GM12878 (cell line): Measurements from ENCODE around the gene DDX54. TPM values are rescaled to one million over a fixed set of nuclear protein-coding genes. Genes with fewer than 3 reads are reported as not detected.

Experiments
- ATAC-seq: fragments of 200-7000 bp; cut with Tn5 transposase; 3 replicates; pipeline ENCODE4 v1.9.1; 2020; ENCODE audit warnings: mild to moderate bottlenecking, moderate library complexity
- BruUV-seq: library from RNA; stranded (reverse); fragments of 400-500 nt; replicated peaks from 2 replicates; lab custom pipeline; 2021; lab: Mats Ljungman, UMichigan
- CTCF ChIA-PET: fragments of 300-600 bp; sonication (Branson Sonifier 250); formaldehyde crosslinking; extraction: SDS; loops from one replicate; lab custom pipeline; 2021; ENCODE audit warnings: inconsistent platforms; lab: Yijun Ruan, JAX
- POLR2A ChIA-PET: fragments of 350-600 bp; formaldehyde crosslinking; extraction: SDS; loops from one replicate; lab custom pipeline; 2021; ENCODE audit warnings: inconsistent platforms; lab: Charles Lee
- RAD21 ChIA-PET: fragments of 300-600 bp; sonication (Branson Sonifier 250); formaldehyde crosslinking; loops from one replicate; lab custom pipeline; 2023; ENCODE audit warnings: antibody characterized with exemption; ENCODE audit not compliant: unreplicated experiment; lab: Charles Lee
- SMC1A ChIA-PET: fragments of 300-600 bp; sonication (Branson Sonifier 250); formaldehyde crosslinking; loops from one replicate; lab custom pipeline; 2023; ENCODE audit not compliant: unreplicated experiment, uncharacterized antibody; lab: Charles Lee
- DNase-seq: peaks from one replicate; pipeline ENCODE4 v3.0.0-alpha.2; 2011; ENCODE audit warnings: low read depth, low spot score
- FAIRE-seq: peaks from 3 replicates; lab custom pipeline; 2011; peaks lifted over from hg19 to GRCh38; lab: Jason Lieb, UNC
- H2AFZ ChIP-seq: 2 replicates; pipeline ENCODE4 v1.6.0; 2011; ENCODE audit warnings: low read depth, low read length, control low read depth; ENCODE audit not compliant: control insufficient read depth
- H3K27ac ChIP-seq: 2 replicates; pipeline ENCODE4 v1.5.1; 2011; ENCODE audit warnings: control low read depth; ENCODE audit not compliant: control insufficient read depth, insufficient read depth
- H3K27me3 ChIP-seq, 2 experiments: replicated peaks in 1 of 2; 2 replicates each; pipeline versions ENCODE4 v1.6.0 to v1.6.1; 2011; ENCODE audit warnings: low read length in 1 of 2; ENCODE audit not compliant: control insufficient read depth in 2 of 2, insufficient read depth in 2 of 2
- H3K36me3 ChIP-seq, 2 experiments: 2 replicates each; pipeline ENCODE4 v1.5.1; 2011; ENCODE audit warnings: low read length in 1 of 2; ENCODE audit not compliant: control insufficient read depth in 2 of 2, insufficient read depth in 2 of 2
- H3K4me1 ChIP-seq: 2 replicates; pipeline ENCODE4 v1.6.1; 2011; ENCODE audit warnings: mild to moderate bottlenecking, low read length, moderate library complexity, mixed read lengths; ENCODE audit not compliant: control insufficient read depth, insufficient read depth
- H3K4me2 ChIP-seq: 2 replicates; pipeline ENCODE4 v1.6.0; 2011; ENCODE audit warnings: control low read depth; ENCODE audit not compliant: control insufficient read depth, insufficient read depth
- H3K4me3 ChIP-seq: fragments of 200-600 bp; sonication (generic); 2 replicates; pipeline ENCODE4 v1.5.1; 2016
- H3K79me2 ChIP-seq: 2 replicates; pipeline ENCODE4 v1.6.0; 2011; ENCODE audit warnings: low read length; ENCODE audit not compliant: control insufficient read depth, insufficient read depth
- H3K9ac ChIP-seq: 2 replicates; pipeline ENCODE4 v1.8.0; 2011; ENCODE audit warnings: low read length, control low read depth, mixed read lengths; ENCODE audit not compliant: control insufficient read depth, insufficient read depth
- H3K9me3 ChIP-seq: replicated peaks from 3 replicates; pipeline ENCODE4 v1.5.1; 2011; ENCODE audit warnings: mild to moderate bottlenecking, low read length; ENCODE audit not compliant: control insufficient read depth, insufficient read depth
- H4K20me1 ChIP-seq: 2 replicates; pipeline ENCODE4 v1.6.0; 2011; ENCODE audit not compliant: control insufficient read depth, insufficient read depth
- EP300 ChIP-seq, 2 experiments: fragments of 150-350 bp in 1 of 2; IDR thresholded peaks; 2 replicates each; pipeline ENCODE4 v1.6.1; 2011 to 2012; ENCODE audit warnings: low read depth in 2 of 2, low read length in 2 of 2, borderline replicate concordance in 1 of 2, improper control_type of control experiment in 1 of 2, inconsistent platforms in 1 of 2; ENCODE audit not compliant: control insufficient read depth in 1 of 2
- IKZF1 ChIP-seq: fragments of 450-650 bp; conservative IDR thresholded peaks from 2 replicates; pipeline ENCODE4 v1.6.1; 2017; ENCODE audit warnings: antibody characterized with exemption, mild to moderate bottlenecking
- JUNB ChIP-seq: IDR thresholded peaks from 2 replicates; pipeline ENCODE4 v1.6.1; 2016; ENCODE audit warnings: antibody characterized with exemption, mild to moderate bottlenecking
- RBBP5 ChIP-seq: fragments of 200-600 bp; sonication (generic); conservative IDR thresholded peaks from 2 replicates; pipeline ENCODE4 v1.6.1; 2016
- TARDBP ChIP-seq: IDR thresholded peaks from 2 replicates; pipeline ENCODE4 v1.6.1; 2016; ENCODE audit warnings: borderline replicate concordance
- WGBS: methylation state at CpG from one replicate; pipeline ENCODE4 v1.1.6; 2016; ENCODE audit warnings: low lambda C conversion rate; ENCODE audit not compliant: insufficient replicate concordance, insufficient coverage; ENCODE audit errors: missing lambda C conversion rate; 5-methylcytosine and 5-hydroxymethylcytosine counted together
- in situ Hi-C: fragments of 300-500 bp; cut with MboI; formaldehyde crosslinking; loops from 9 replicates; pipeline ENCODE4 v1.14.3; 2018; ENCODE audit warnings: mixed read lengths
- intact Hi-C: fragments of 100-400 bp; cut with micrococcal nuclease; formaldehyde crosslinking; loops from one replicate; pipeline ENCODE4 v1.14.2; 2022; ENCODE audit not compliant: unreplicated experiment
- polyA plus RNA-seq, 11 experiments: library from polyadenylated mRNA; depleted of rRNA in 4 of 11; unstranded in 6 of 11; stranded (reverse) in 5 of 11; fragments of >200 nt; fragmentation: Nextera tagmentation in 4 of 11; fragmentation: Illumina TruSeq in 1 of 11; extraction: Ambion mirVana in 4 of 11; extraction: Trizol in 1 of 11; gene quantifications; 1 replicate in 1 of 11; 2 replicates in 10 of 11; pipeline versions ENCODE4 v1.2.1 to v1.2.3, GENCODE V29; 2011 to 2016; ENCODE audit warnings: inconsistent platforms in 2 of 11, missing spikeins in 2 of 11, low read depth in 1 of 11
- total RNA-seq, 4 experiments: library from RNA; depleted of rRNA in 3 of 4; stranded (reverse); fragments of >200 nt in 3 of 4; fragmentation: Illumina TruSeq in 1 of 4; extraction: Trizol in 1 of 4; gene quantifications; 2 replicates each; pipeline versions ENCODE4 v1.2.1 to v1.2.3, GENCODE V29; 2013 to 2021
- TF ChIP-seq, protein P1 (sequence below): IDR thresholded peaks from 2 replicates; pipeline ENCODE4 v1.6.1; 2012; ENCODE audit warnings: improper control_type of control experiment, low read depth, low read length; ENCODE audit not compliant: insufficient replicate concordance
- TF ChIP-seq, protein P2 (sequence below): fragments of 450-650 bp; IDR thresholded peaks from 2 replicates; pipeline ENCODE4 v1.6.1; 2018; ENCODE audit warnings: borderline replicate concordance, mild to moderate bottlenecking; ENCODE audit not compliant: partially characterized antibody
- TF ChIP-seq, protein P3 (sequence below): fragments of 450-650 bp; IDR thresholded peaks from 2 replicates; pipeline ENCODE4 v1.6.1; 2017; ENCODE audit warnings: mild to moderate bottlenecking, moderate library complexity

Gene DDX54
- total and polyA plus RNA-seq, 10 of the 15 experiments (the other 5 are each of a cell fraction or from before 2014, with no cell fraction given), result 1.9 to 115 (median 56.3) TPM

DNA sequence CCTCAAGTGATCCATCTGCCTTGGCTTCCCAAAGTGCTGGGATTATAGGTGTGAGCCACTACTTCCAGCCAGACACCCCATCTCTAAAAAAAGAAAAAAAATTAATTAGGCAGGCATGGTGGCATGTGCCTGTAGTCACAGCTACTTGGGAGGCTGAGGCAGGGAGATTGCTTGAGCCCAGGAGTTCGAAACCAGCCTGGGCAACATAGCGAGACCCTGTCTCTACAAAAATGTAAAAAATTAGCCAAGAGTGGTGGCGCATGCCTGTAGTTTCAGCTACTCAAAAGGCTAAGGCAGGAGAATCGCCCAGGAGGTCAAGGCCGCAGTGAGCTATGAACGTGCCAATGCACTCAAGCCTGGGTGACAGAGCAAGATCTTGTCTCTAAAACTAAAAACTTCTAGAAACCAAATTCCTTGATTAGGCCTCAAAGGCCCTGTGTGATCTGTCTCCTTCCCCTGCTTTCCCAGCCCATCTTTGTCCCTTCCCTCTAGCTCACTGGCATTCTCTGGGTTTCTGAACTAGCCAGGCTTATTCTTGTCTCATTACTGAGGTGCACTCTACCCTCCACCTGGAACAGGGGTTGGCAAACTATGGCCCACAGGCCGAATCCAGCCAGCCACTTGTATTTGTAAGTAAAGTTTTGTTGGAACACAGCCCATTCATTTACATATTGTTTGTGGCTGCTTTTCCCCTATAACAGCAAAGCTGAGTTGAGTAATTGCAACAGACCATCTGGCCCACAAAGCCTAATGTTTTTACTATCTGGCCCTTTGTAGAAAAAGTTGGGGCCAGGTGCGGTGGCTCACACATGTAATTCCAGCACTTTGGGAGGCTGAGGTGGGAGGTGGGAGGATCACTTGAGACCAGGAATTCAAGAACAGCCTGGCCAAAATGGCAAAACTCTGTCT, 18.8 kb upstream of the DDX54 start:
- Histone ChIP-seq H3K9ac (no peak overlapping the region), H3K36me3 (no peaks in the 10 kb centered on the region), H3K4me1 (peaks cover 34% of the 10 kb centered on the region), H3K9me3 (no peaks in the 10 kb centered on the region), H3K27me3 (no peaks in the 10 kb centered on the region), H2AFZ (no peak overlapping the region), H3K4me3 (no peak overlapping the region), H3K27ac (peak overlapping the region; percentile 27), H3K79me2 (no peaks in the 10 kb centered on the region), H4K20me1 (no peaks in the 10 kb centered on the region), H3K4me2 (no peak overlapping the region)
- ATAC-seq (peak; percentile 0; the same call in 1 of the 3 replicates), DNase-seq (no peak), FAIRE-seq (no peak)
- intact Hi-C loops, result no loop called here
- ChIA-PET POLR2A (interaction anchor here (0.6 to 3.4 kb wide), 14 partner anchors 8 to 122 kb away, joined by 3 to 30 read pairs (median 3); partner anchors contain the start of gene TPCN1), RAD21 (interaction anchor here (0.6 to 3.3 kb wide), 10 partner anchors 13 to 221 kb away, joined by 3 to 33 read pairs (median 4); partner anchors contain the start of gene TPCN1), SMC1A (interaction anchor here (0.5 to 6.1 kb wide), 10 partner anchors 9 to 108 kb away, joined by 3 to 50 read pairs (median 6); partner anchors contain the start of gene TPCN1), CTCF (interaction anchor here (0.8 to 3.5 kb wide), 12 partner anchors 9 to 221 kb away, joined by 3 to 15 read pairs (median 3); partner anchors contain the start of genes DDX54, RITA1 and SDSL)
- WGBS, result 84% methylated on average over 8 of the region's 8 CpGs
- in situ Hi-C loops, result loop anchor here (25.0 kb wide), 1 partner anchor 1767 kb away; no protein-coding TSS in a partner anchor
- no TSS peak for BruUV-seq
- TF ChIP-seq, protein P1, sequence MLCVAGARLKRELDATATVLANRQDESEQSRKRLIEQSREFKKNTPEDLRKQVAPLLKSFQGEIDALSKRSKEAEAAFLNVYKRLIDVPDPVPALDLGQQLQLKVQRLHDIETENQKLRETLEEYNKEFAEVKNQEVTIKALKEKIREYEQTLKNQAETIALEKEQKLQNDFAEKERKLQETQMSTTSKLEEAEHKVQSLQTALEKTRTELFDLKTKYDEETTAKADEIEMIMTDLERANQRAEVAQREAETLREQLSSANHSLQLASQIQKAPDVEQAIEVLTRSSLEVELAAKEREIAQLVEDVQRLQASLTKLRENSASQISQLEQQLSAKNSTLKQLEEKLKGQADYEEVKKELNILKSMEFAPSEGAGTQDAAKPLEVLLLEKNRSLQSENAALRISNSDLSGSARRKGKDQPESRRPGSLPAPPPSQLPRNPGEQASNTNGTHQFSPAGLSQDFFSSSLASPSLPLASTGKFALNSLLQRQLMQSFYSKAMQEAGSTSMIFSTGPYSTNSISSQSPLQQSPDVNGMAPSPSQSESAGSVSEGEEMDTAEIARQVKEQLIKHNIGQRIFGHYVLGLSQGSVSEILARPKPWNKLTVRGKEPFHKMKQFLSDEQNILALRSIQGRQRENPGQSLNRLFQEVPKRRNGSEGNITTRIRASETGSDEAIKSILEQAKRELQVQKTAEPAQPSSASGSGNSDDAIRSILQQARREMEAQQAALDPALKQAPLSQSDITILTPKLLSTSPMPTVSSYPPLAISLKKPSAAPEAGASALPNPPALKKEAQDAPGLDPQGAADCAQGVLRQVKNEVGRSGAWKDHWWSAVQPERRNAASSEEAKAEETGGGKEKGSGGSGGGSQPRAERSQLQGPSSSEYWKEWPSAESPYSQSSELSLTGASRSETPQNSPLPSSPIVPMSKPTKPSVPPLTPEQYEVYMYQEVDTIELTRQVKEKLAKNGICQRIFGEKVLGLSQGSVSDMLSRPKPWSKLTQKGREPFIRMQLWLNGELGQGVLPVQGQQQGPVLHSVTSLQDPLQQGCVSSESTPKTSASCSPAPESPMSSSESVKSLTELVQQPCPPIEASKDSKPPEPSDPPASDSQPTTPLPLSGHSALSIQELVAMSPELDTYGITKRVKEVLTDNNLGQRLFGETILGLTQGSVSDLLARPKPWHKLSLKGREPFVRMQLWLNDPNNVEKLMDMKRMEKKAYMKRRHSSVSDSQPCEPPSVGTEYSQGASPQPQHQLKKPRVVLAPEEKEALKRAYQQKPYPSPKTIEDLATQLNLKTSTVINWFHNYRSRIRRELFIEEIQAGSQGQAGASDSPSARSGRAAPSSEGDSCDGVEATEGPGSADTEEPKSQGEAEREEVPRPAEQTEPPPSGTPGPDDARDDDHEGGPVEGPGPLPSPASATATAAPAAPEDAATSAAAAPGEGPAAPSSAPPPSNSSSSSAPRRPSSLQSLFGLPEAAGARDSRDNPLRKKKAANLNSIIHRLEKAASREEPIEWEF, result no peak
- TF ChIP-seq TARDBP, result no peak
- TF ChIP-seq, protein P2, sequence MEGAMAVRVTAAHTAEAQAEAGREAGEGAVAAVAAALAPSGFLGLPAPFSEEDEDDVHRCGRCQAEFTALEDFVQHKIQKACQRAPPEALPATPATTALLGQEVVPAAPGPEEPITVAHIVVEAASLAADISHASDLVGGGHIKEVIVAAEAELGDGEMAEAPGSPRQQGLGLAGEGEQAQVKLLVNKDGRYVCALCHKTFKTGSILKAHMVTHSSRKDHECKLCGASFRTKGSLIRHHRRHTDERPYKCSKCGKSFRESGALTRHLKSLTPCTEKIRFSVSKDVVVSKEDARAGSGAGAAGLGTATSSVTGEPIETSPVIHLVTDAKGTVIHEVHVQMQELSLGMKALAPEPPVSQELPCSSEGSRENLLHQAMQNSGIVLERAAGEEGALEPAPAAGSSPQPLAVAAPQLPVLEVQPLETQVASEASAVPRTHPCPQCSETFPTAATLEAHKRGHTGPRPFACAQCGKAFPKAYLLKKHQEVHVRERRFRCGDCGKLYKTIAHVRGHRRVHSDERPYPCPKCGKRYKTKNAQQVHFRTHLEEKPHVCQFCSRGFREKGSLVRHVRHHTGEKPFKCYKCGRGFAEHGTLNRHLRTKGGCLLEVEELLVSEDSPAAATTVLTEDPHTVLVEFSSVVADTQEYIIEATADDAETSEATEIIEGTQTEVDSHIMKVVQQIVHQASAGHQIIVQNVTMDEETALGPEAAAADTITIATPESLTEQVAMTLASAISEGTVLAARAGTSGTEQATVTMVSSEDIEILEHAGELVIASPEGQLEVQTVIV, result no peak
- no peak for TF ChIP-seq RBBP5
- no peak for TF ChIP-seq EP300 (IDR thresholded peaks at IDR 0.05; ENCODE audit: borderline replicate concordance in 1 of 2, control insufficient read depth in 1 of 2, low read depth in 2 of 2, low read length in 2 of 2)
- TF ChIP-seq, protein P3, sequence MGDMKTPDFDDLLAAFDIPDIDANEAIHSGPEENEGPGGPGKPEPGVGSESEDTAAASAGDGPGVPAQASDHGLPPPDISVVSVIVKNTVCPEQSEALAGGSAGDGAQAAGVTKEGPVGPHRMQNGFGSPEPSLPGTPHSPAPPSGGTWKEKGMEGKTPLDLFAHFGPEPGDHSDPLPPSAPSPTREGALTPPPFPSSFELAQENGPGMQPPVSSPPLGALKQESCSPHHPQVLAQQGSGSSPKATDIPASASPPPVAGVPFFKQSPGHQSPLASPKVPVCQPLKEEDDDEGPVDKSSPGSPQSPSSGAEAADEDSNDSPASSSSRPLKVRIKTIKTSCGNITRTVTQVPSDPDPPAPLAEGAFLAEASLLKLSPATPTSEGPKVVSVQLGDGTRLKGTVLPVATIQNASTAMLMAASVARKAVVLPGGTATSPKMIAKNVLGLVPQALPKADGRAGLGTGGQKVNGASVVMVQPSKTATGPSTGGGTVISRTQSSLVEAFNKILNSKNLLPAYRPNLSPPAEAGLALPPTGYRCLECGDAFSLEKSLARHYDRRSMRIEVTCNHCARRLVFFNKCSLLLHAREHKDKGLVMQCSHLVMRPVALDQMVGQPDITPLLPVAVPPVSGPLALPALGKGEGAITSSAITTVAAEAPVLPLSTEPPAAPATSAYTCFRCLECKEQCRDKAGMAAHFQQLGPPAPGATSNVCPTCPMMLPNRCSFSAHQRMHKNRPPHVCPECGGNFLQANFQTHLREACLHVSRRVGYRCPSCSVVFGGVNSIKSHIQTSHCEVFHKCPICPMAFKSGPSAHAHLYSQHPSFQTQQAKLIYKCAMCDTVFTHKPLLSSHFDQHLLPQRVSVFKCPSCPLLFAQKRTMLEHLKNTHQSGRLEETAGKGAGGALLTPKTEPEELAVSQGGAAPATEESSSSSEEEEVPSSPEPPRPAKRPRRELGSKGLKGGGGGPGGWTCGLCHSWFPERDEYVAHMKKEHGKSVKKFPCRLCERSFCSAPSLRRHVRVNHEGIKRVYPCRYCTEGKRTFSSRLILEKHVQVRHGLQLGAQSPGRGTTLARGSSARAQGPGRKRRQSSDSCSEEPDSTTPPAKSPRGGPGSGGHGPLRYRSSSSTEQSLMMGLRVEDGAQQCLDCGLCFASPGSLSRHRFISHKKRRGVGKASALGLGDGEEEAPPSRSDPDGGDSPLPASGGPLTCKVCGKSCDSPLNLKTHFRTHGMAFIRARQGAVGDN, result 0 out of 2 replicates have a peak, but pooled peaks have one; percentile 12
- TF ChIP-seq JUNB, result 0 out of 2 replicates have a peak, but pooled peaks have one; percentile 20
- TF ChIP-seq IKZF1, result peak; percentile 38; the same call in 1 of the 2 replicates
